ENCODE measurements around the gene CA11. TPM values are rescaled to one million over a fixed set of nuclear protein-coding genes. Genes with fewer than 3 reads are reported as not detected.
A peak's percentile ranks its signal among the peaks of the same experiment; 100 is the strongest.

The CA11 gene
- total and polyA plus RNA-seq, 9 of the 15 experiments (the other 6 are each of a cell fraction or from before 2014, with no cell fraction given), result 2.9 to 19.9 (median 8.3) TPM

GRCh38 chr19:48629599-48630295 lies 16.2 kb downstream of the CA11 start:
- H4K20me1 ChIP-seq (replicated peaks; ENCODE audit: control insufficient read depth, insufficient read depth, low read length), result no peaks in the 10 kb centered on the region
- peaks cover 4% of the 10 kb centered on the region for H3K9me1 ChIP-seq (ENCODE audit: control insufficient read depth, insufficient read depth, low read length)
- no peak overlapping the region for H3K27ac ChIP-seq (ENCODE audit: extremely low read depth, low read depth, low read length)
- ChIA-PET CTCF (ENCODE audit: low intra/inter-chr PET ratio) (no interaction called here), POLR2A (interaction anchor here (0.6 to 1.5 kb wide), 4 partner anchors 10 to 364 kb away, joined by 3 to 15 read pairs (median 4); partner anchors contain the start of genes RPL18, RUVBL2 and SPHK2)
- BruUV-seq (replicated peaks), result no TSS peak
- no peaks in the 10 kb centered on the region for H3K79me2 ChIP-seq (ENCODE audit: control insufficient read depth, insufficient read depth, low read length)
- H3K27me3 ChIP-seq (ENCODE audit: control insufficient read depth in 2 of 2, insufficient read depth in 2 of 2, low read length in 2 of 2), result no peaks in the 10 kb centered on the region
- no peak overlapping the region for H3K4me3 ChIP-seq
- no peak overlapping the region for H3K4me2 ChIP-seq (ENCODE audit: insufficient read depth, low read length)
- peaks cover 28 to 77% of the 10 kb centered on the region in 2 experiments for H3K4me1 ChIP-seq (replicated peaks in 1 of 2; ENCODE audit: control insufficient read depth in 2 of 2, insufficient read depth in 2 of 2, low read length in 2 of 2)
- H2AFZ ChIP-seq (ENCODE audit: low read depth, low read length), result no peak overlapping the region
- FAIRE-seq (no peak), ATAC-seq (peak; percentile 55), DNase-seq (ENCODE audit: extremely low read depth in 1 of 4, low spot score in 3 of 4) (peak in 3 of 4 experiments; percentile 48 to 59 (median 54))
- intact Hi-C loops (cut with micrococcal nuclease) (no loop called here), in situ Hi-C loops (cut with MboI) (no loop called here)
- peak overlapping the region in 1 of 2 experiments; percentile 62; a peak in 2 of 4 replicates for H3K9ac ChIP-seq (ENCODE audit: insufficient read depth in 1 of 2, low read depth in 2 of 2, low read length in 2 of 2)
- no peaks in the 10 kb centered on the region for H3K9me3 ChIP-seq (replicated peaks; ENCODE audit: control insufficient read depth, insufficient read depth, low read depth, low read length)
- H3K36me3 ChIP-seq (ENCODE audit: control insufficient read depth, insufficient read depth, low read length), result peaks cover 5% of the 10 kb centered on the region; the same call in 1 of the 3 replicates
- WGBS (ENCODE audit: insufficient coverage, low coverage, missing lambda C conversion rate), result 57% methylated on average over 48 of the region's 48 CpGs
- TF ChIP-seq ZNF407 (IDR thresholded peaks at IDR 0.05; ENCODE audit: low read depth) (no peak), FOXA3 (CRISPR knock-in tag; conservative IDR thresholded peaks at IDR 0.05 in 1 of 2, IDR thresholded peaks at IDR 0.05 in 1 of 2) (no peak), POLR2B (IDR thresholded peaks at IDR 0.05; ENCODE audit: low read depth, partially characterized antibody) (peak; percentile 14), SFPQ (IDR thresholded peaks at IDR 0.05; ENCODE audit: low read depth, low read length) (no peak), RBM15 (IDR thresholded peaks at IDR 0.05; ENCODE audit: insufficient read depth, low read length) (no peak), MAFK (IDR thresholded peaks at IDR 0.05; ENCODE audit: low read length) (no peak), ZNF408 (CRISPR knock-in tag; IDR thresholded peaks at IDR 0.05; ENCODE audit: low read depth) (no peak), PML (IDR thresholded peaks at IDR 0.05; ENCODE audit: low read length) (no peak), ATF7 (IDR thresholded peaks at IDR 0.05) (no peak), SMARCB1 (IDR thresholded peaks at IDR 0.05; ENCODE audit: insufficient read length, low read depth) (no peak), ZNF124 (CRISPR knock-in tag; IDR thresholded peaks at IDR 0.05) (no peak), TBP (optimal IDR thresholded peaks at IDR 0.05; ENCODE audit: low read depth, low read length) (no peak), NFRKB (IDR thresholded peaks at IDR 0.05; ENCODE audit: low read depth) (no peak)

All from K562 (cell line).